ENCODE measurements around the gene TFG. TPM values are rescaled to one million over a fixed set of nuclear protein-coding genes. Genes with fewer than 3 reads are reported as not detected.

Gene TFG
- total RNA-seq, 2 donors from 2014 or later: 46.1 to 55.8 TPM

GRCh38 chr3:100702082-100702979 lies 7.0 kb upstream of the TFG start:
- Histone ChIP-seq H3K27me3 (no peaks in the 10 kb centered on the region), H3K36me3 (replicated peaks in 1 of 2; ENCODE audit: insufficient read depth in 1 of 2, low read depth in 2 of 2) (no peaks in the 10 kb centered on the region), H3K4me3 (no peak overlapping the region), H3K9me3 (no peaks in the 10 kb centered on the region), H3K27ac (no peak overlapping the region), H3K4me1 (no peaks in the 10 kb centered on the region)
- DNase-seq: no peak
- no peak for ATAC-seq
- TF ChIP-seq POLR2A (IDR thresholded peaks at IDR 0.05): no peak
- TF ChIP-seq CTCF (IDR thresholded peaks at IDR 0.05): no peak
- intact Hi-C loops (cut with DNase I): no loop called here
- 56 to 70% methylated on average over 4 of the region's 4 CpGs for WGBS, 2 donors

- no peaks in the 10 kb centered on the region for H3K36me3 ChIP-seq (replicated peaks in 1 of 2; ENCODE audit: insufficient read depth in 1 of 2, low read depth in 2 of 2)
- H3K4me3 ChIP-seq: no peak overlapping the region
- H3K27ac ChIP-seq: peak overlapping the region in 1 of 4 donors; percentile 35
- 56 to 61% methylated on average over 5 of the region's 5 CpGs for WGBS, 2 donors
- H3K9me3 ChIP-seq: no peaks in the 10 kb centered on the region
- TF ChIP-seq POLR2A (IDR thresholded peaks at IDR 0.05): no peak
- TF ChIP-seq CTCF (IDR thresholded peaks at IDR 0.05): no peak
- intact Hi-C loops (cut with DNase I): no loop called here
- ATAC-seq: no peak
- no peaks in the 10 kb centered on the region for H3K27me3 ChIP-seq
- no peak for DNase-seq
- no peaks in the 10 kb centered on the region for H3K4me1 ChIP-seq
These were observed 6.3 kb upstream of the TFG start for GRCh38 chr3:100702980-100703345.

GRCh38 chr3:100703865-100704264 lies 5.4 kb upstream of the TFG start:
- intact Hi-C loops (cut with DNase I): no loop called here
- H3K27ac ChIP-seq: peak overlapping the region in 2 of 4 donors; percentile 6 to 35
- ATAC-seq (peak; percentile 64), DNase-seq (no peak)
- no peak for TF ChIP-seq CTCF (IDR thresholded peaks at IDR 0.05)
- no peak for TF ChIP-seq POLR2A (IDR thresholded peaks at IDR 0.05)
- no peaks in the 10 kb centered on the region for H3K9me3 ChIP-seq
- H3K4me3 ChIP-seq: no peak overlapping the region
- no peaks in the 10 kb centered on the region for H3K27me3 ChIP-seq
- no peaks in the 10 kb centered on the region for H3K36me3 ChIP-seq (replicated peaks in 1 of 2; ENCODE audit: insufficient read depth in 1 of 2, low read depth in 2 of 2)
- no peaks in the 10 kb centered on the region for H3K4me1 ChIP-seq
- WGBS, 2 donors: 34 to 42% methylated on average over 4 of the region's 4 CpGs

GRCh38 chr3:100706365-100706764 lies 2.9 kb upstream of the TFG start:
- TF ChIP-seq CTCF (IDR thresholded peaks at IDR 0.05) (no peak), POLR2A (IDR thresholded peaks at IDR 0.05) (no peak)
- WGBS, 2 donors: 57 to 62% methylated on average over 3 of the region's 3 CpGs
- intact Hi-C loops (cut with DNase I): no loop called here
- DNase-seq: no peak
- Histone ChIP-seq H3K27ac (no peak overlapping the region), H3K4me3 (no peak overlapping the region), H3K27me3 (no peaks in the 10 kb centered on the region), H3K4me1 (peaks cover 9% of the 10 kb centered on the region), H3K9me3 (no peaks in the 10 kb centered on the region), H3K36me3 (replicated peaks in 1 of 2; ENCODE audit: insufficient read depth in 1 of 2, low read depth in 2 of 2) (no peaks in the 10 kb centered on the region)
- ATAC-seq: no peak

GRCh38 chr3:100708644-100708988 lies 678 bp upstream of the TFG start:
- ATAC-seq (no peak), DNase-seq (no peak)
- WGBS, 2 donors: 73 to 78% methylated on average over 3 of the region's 3 CpGs
- no peaks in the 10 kb centered on the region for H3K27me3 ChIP-seq
- intact Hi-C loops (cut with DNase I): no loop called here
- H3K27ac ChIP-seq: peak overlapping the region; percentile 89 to 98 (median 93)
- peaks cover 22% of the 10 kb centered on the region for H3K4me1 ChIP-seq
- no peaks in the 10 kb centered on the region for H3K36me3 ChIP-seq (replicated peaks in 1 of 2; ENCODE audit: insufficient read depth in 1 of 2, low read depth in 2 of 2)
- TF ChIP-seq POLR2A (IDR thresholded peaks at IDR 0.05) (no peak), CTCF (IDR thresholded peaks at IDR 0.05) (no peak)
- H3K9me3 ChIP-seq: no peaks in the 10 kb centered on the region
- H3K4me3 ChIP-seq: no peak overlapping the region

All from body of pancreas (tissue), 4 donors.